ENCODE measurements around the gene DUSP9.

The DUSP9 gene, protein sequence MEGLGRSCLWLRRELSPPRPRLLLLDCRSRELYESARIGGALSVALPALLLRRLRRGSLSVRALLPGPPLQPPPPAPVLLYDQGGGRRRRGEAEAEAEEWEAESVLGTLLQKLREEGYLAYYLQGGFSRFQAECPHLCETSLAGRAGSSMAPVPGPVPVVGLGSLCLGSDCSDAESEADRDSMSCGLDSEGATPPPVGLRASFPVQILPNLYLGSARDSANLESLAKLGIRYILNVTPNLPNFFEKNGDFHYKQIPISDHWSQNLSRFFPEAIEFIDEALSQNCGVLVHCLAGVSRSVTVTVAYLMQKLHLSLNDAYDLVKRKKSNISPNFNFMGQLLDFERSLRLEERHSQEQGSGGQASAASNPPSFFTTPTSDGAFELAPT

DNA sequence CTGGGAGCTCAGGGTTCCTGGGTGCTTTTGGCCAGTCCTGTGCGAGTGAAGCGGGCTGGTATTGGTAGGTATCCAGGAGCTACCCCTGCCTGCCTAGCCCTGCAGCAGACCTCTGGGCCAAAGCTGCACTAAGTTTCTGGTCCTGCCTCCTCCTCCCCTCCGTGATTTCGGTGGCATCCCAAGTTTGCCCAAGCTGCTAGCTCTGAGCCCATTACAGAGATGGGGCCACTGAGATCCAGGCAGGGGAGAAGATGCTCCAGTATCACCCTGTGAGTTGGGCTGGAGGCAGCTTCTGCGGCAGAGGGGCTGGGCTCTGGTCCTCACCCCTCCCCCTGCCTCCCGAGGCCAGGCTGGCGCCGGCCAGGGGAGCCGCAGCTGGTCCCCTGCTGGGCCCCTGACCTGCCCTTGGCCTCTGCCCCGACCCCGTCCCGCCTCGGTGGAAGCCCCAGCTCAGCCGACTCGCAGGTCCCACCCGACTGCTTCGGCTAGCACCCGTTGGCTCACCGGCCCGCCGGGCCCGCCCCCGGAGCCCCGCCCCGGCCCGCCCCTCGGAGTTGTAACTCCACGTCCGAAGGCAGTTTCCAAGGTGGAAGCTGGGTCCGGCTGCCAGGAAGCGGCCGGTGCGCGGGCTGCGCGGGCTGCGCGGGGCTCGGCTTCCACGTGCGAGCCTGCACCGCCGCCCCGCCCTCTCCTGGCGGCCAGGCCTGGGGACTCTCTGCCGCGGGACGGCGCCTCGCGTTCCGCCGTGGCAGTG is at the start of gene DUSP9:
TSS of gene DUSP9 (plus strand) at position 584 of the 754 bp plus-strand sequence. CDS start 751 bp downstream, outside the sequence.
- no peak within 1 kb of the TSS for H3K4me3 ChIP-seq (ENCODE audit: low read depth in 1 of 2, low read length in 2 of 2)
- H3K4me1 ChIP-seq (ENCODE audit: control insufficient read depth in 1 of 2, insufficient read depth in 2 of 2, low read length in 2 of 2) = no peaks in the 10 kb centered on the region
- H3K27me3 ChIP-seq (ENCODE audit: control insufficient read depth in 1 of 2, insufficient read depth in 2 of 2, low read length in 2 of 2) = peaks cover 18 to 53% of the 10 kb centered on the region in 2 donors
- no peaks in the 10 kb centered on the region for H3K9me3 ChIP-seq (ENCODE audit: control insufficient read depth in 1 of 2, low read length in 2 of 2)
- no peak within 1 kb of the TSS for H3K27ac ChIP-seq (ENCODE audit: low read depth, low read length)
- H3K36me3 ChIP-seq (ENCODE audit: control insufficient read depth in 1 of 2, insufficient read depth in 2 of 2, low read length in 2 of 2) = no peaks in the 10 kb centered on the region
- no peak within 1 kb of the TSS for H3K9ac ChIP-seq (ENCODE audit: low read depth in 1 of 2, low read length in 2 of 2)

GRCh38 chrX:153598541-153599191 is 48.3 kb upstream of the DUSP9 start, which contains the start of gene CCNQ:
CCNQ (minus strand) TSS chrX:153599139; CDS start chrX:153599073, 66 bp downstream.
- H3K27me3 ChIP-seq (ENCODE audit: control insufficient read depth in 1 of 2, insufficient read depth in 2 of 2, low read length in 2 of 2) = no peaks in the 10 kb centered on the region
- H3K4me1 ChIP-seq (ENCODE audit: control insufficient read depth in 1 of 2, insufficient read depth in 2 of 2, low read length in 2 of 2) = peaks cover 11 to 14% of the 10 kb centered on the region in 2 donors
- H3K4me3 ChIP-seq (ENCODE audit: low read depth in 1 of 2, low read length in 2 of 2) = peak within 1 kb of the TSS; percentile 76 to 79
- peak within 1 kb of the TSS; percentile 63 for H3K9ac ChIP-seq (ENCODE audit: low read depth in 1 of 2, low read length in 2 of 2)
- no peak within 1 kb of the TSS for H3K27ac ChIP-seq (ENCODE audit: low read depth, low read length)
- H3K36me3 ChIP-seq (ENCODE audit: control insufficient read depth in 1 of 2, insufficient read depth in 2 of 2, low read length in 2 of 2) = peaks cover under 1 to 12% of the 10 kb centered on the region in 2 donors
- no peaks in the 10 kb centered on the region for H3K9me3 ChIP-seq (ENCODE audit: control insufficient read depth in 1 of 2, low read length in 2 of 2)

DNA sequence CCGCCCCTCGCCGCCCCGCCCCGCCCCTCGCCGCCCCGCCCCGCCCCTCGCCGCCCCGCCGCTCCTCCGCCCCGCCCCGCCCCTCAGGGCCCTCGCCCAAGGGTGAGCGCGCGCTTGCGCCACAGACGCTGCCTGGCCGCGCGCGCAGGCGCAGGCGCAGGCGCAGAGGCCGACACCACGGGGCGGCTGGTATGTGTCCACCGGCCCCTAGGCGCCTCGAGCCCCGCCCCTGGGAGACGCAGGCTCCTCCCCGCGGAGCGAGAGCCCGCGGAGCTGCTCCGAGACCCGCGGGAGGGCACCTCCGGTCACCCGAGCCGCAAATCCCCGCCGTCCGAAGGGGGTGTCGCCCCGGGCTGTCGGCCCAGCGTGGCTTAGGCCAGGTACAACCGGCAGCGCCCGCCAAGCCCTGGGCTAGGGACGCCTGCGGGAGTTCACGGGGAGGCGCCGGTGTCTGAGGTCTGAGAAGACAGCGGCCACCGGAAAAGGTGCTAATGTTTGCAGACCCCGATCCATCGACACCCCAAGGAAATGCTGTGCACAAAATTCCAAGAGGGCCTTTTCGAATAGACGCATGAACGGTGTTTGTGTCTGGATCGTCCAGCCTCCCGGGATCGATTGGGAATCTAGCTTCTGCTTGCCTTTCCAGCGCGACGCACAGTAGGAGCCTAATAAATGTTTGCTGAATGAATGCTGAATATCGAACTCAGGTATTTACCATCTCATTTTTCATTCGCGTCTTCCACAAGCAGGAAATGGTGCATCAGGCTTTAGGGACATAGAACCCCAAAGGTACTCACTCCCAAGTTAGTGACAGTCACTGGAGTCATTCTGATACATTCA is 47.6 kb upstream of the DUSP9 start:
- peak overlapping the region; percentile 76 to 79 for H3K4me3 ChIP-seq (ENCODE audit: low read depth in 1 of 2, low read length in 2 of 2)
- no peaks in the 10 kb centered on the region for H3K27me3 ChIP-seq (ENCODE audit: control insufficient read depth in 1 of 2, insufficient read depth in 2 of 2, low read length in 2 of 2)
- H3K4me1 ChIP-seq (ENCODE audit: control insufficient read depth in 1 of 2, insufficient read depth in 2 of 2, low read length in 2 of 2) = peaks cover 11 to 14% of the 10 kb centered on the region in 2 donors
- peak overlapping the region; percentile 63 for H3K9ac ChIP-seq (ENCODE audit: low read depth in 1 of 2, low read length in 2 of 2)
- H3K36me3 ChIP-seq (ENCODE audit: control insufficient read depth in 1 of 2, insufficient read depth in 2 of 2, low read length in 2 of 2) = peaks cover 0 to 5% of the 10 kb centered on the region in 2 donors
- no peaks in the 10 kb centered on the region for H3K9me3 ChIP-seq (ENCODE audit: control insufficient read depth in 1 of 2, low read length in 2 of 2)
- H3K27ac ChIP-seq (ENCODE audit: low read depth, low read length) = no peak overlapping the region

DNA sequence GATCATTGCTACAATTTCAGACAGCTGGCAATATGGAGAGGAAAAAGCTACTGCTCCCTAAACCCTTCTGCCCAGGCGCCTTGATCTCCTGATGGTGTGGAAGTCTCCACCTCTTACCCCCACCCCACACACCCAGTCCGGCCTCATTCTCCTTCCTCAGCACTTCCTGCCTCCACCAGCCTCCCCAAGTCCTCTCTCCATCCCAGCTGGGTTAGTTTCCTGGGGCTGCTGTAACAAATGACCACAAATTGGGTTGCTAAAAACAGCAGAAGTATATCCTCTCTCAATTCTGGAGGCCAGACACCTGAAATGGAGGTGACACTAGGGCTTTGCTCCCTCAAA is 47.0 kb upstream of the DUSP9 start:
- peak overlapping the region; percentile 63 for H3K9ac ChIP-seq (ENCODE audit: low read depth in 1 of 2, low read length in 2 of 2)
- no peaks in the 10 kb centered on the region for H3K9me3 ChIP-seq (ENCODE audit: control insufficient read depth in 1 of 2, low read length in 2 of 2)
- H3K4me3 ChIP-seq (ENCODE audit: low read depth in 1 of 2, low read length in 2 of 2) = peak overlapping the region; percentile 76 to 79
- peaks cover 0 to under 1% of the 10 kb centered on the region in 2 donors for H3K36me3 ChIP-seq (ENCODE audit: control insufficient read depth in 1 of 2, insufficient read depth in 2 of 2, low read length in 2 of 2)
- H3K4me1 ChIP-seq (ENCODE audit: control insufficient read depth in 1 of 2, insufficient read depth in 2 of 2, low read length in 2 of 2) = peaks cover 11 to 14% of the 10 kb centered on the region in 2 donors
- no peaks in the 10 kb centered on the region for H3K27me3 ChIP-seq (ENCODE audit: control insufficient read depth in 1 of 2, insufficient read depth in 2 of 2, low read length in 2 of 2)
- H3K27ac ChIP-seq (ENCODE audit: low read depth, low read length) = no peak overlapping the region

- Histone ChIP-seq H3K9ac (ENCODE audit: low read depth in 1 of 2, low read length in 2 of 2) (no peak overlapping the region), H3K4me3 (ENCODE audit: low read depth in 1 of 2, low read length in 2 of 2) (no peak overlapping the region), H3K36me3 (ENCODE audit: control insufficient read depth in 1 of 2, insufficient read depth in 2 of 2, low read length in 2 of 2) (no peaks in the 10 kb centered on the region)
Measured at GRCh38 chrX:153600921-153601320, 46.1 kb upstream of the DUSP9 start.

DNA sequence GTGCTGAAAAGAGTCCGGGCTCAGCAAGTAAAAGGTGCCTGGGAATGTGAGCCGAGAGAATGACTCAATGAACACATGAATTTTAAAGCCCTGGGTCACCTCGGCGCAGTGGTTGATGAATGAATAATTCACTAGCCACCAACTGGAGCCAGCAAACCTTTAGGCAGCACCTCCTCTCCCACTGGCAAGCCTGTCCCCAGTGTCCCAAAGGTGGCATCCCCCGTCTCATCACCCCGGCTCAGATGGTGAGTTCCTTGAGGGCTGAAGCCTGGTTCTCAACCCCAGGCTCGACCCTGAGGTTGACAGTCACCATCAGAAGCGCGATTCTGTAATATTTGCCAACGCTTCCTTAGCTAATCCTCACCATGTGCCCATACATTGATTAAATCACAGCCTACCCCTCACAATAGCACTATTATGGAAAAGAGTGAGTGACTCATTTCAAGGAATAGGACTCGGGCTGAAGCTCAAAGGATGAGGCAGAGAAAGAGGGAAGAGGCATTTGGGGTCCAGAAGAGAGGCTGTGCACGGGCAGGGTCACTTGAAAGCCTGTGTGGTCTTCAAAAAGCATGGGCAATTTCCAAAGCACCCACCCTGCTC is 45.4 kb upstream of the DUSP9 start:
- Histone ChIP-seq H3K4me3 (ENCODE audit: low read depth in 1 of 2, low read length in 2 of 2) (no peak overlapping the region), H3K9ac (ENCODE audit: low read depth in 1 of 2, low read length in 2 of 2) (no peak overlapping the region), H3K9me3 (ENCODE audit: control insufficient read depth in 1 of 2, low read length in 2 of 2) (no peaks in the 10 kb centered on the region), H3K4me1 (ENCODE audit: control insufficient read depth in 1 of 2, insufficient read depth in 2 of 2, low read length in 2 of 2) (peaks cover 11 to 14% of the 10 kb centered on the region in 2 donors), H3K27ac (ENCODE audit: low read depth, low read length) (no peak overlapping the region), H3K27me3 (ENCODE audit: control insufficient read depth in 1 of 2, insufficient read depth in 2 of 2, low read length in 2 of 2) (no peaks in the 10 kb centered on the region), H3K36me3 (ENCODE audit: control insufficient read depth in 1 of 2, insufficient read depth in 2 of 2, low read length in 2 of 2) (no peaks in the 10 kb centered on the region)

More at GRCh38 chrX:153600921-153601320, 46.1 kb upstream of the DUSP9 start:
- Histone ChIP-seq H3K27ac (ENCODE audit: low read depth, low read length) (no peak overlapping the region), H3K27me3 (ENCODE audit: control insufficient read depth in 1 of 2, insufficient read depth in 2 of 2, low read length in 2 of 2) (no peaks in the 10 kb centered on the region), H3K9me3 (ENCODE audit: control insufficient read depth in 1 of 2, low read length in 2 of 2) (no peaks in the 10 kb centered on the region), H3K4me1 (ENCODE audit: control insufficient read depth in 1 of 2, insufficient read depth in 2 of 2, low read length in 2 of 2) (peaks cover 11 to 14% of the 10 kb centered on the region in 2 donors)

DNA sequence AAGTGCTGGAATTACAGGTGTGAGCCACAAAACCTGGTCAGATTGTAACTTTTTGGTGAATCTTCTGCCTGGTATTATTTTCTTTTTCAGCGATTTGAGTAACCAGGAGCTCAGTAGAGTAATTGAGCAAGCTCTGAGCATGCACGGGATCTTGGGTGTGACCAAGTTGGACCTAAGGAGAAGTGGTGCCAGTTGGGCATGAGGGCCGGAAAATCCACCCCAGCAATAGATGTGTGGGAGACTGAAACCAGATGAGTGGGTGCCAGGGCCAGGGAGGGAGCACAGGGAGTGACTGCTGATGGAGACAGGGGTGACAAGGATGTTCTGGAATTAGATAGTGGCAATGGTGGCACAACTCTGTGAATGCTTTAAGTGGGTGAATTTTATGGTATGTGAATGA is 44.4 kb upstream of the DUSP9 start:
- peaks cover 11 to 14% of the 10 kb centered on the region in 2 donors for H3K4me1 ChIP-seq (ENCODE audit: control insufficient read depth in 1 of 2, insufficient read depth in 2 of 2, low read length in 2 of 2)
- H3K36me3 ChIP-seq (ENCODE audit: control insufficient read depth in 1 of 2, insufficient read depth in 2 of 2, low read length in 2 of 2) = no peaks in the 10 kb centered on the region
- H3K4me3 ChIP-seq (ENCODE audit: low read depth in 1 of 2, low read length in 2 of 2) = no peak overlapping the region
- no peaks in the 10 kb centered on the region for H3K9me3 ChIP-seq (ENCODE audit: control insufficient read depth in 1 of 2, low read length in 2 of 2)
- H3K27me3 ChIP-seq (ENCODE audit: control insufficient read depth in 1 of 2, insufficient read depth in 2 of 2, low read length in 2 of 2) = no peaks in the 10 kb centered on the region
- no peak overlapping the region for H3K27ac ChIP-seq (ENCODE audit: low read depth, low read length)
- H3K9ac ChIP-seq (ENCODE audit: low read depth in 1 of 2, low read length in 2 of 2) = no peak overlapping the region

DNA sequence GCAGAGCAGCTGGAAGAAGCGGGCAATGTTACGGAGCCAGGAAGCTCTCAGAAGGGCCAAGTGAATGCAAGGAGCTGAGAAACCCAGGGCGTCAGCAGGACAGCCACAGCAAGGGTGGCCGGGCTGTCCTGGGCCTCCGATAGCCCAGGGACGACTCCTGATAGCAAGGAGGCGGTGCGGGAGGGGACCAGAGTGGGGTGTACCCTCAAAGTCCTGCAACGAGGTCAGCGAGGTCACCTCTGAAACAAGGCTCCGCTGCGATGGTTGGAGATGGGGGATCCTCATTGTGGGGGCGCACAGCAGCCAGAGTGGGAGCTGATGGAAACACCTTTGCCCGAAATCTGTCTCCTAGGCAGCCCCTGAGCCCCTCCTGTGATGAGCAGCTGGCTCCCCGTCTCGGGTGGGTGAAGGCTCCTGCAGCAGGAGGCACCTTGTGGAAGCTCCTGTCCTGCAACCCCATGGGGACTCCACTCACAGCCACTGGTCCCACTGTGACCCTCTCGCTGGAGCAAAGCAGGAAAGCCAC is 43.8 kb upstream of the DUSP9 start:
- Histone ChIP-seq H3K27ac (ENCODE audit: low read depth, low read length) (no peak overlapping the region), H3K4me3 (ENCODE audit: low read depth in 1 of 2, low read length in 2 of 2) (no peak overlapping the region), H3K9me3 (ENCODE audit: control insufficient read depth in 1 of 2, low read length in 2 of 2) (no peaks in the 10 kb centered on the region), H3K4me1 (ENCODE audit: control insufficient read depth in 1 of 2, insufficient read depth in 2 of 2, low read length in 2 of 2) (peaks cover 11% of the 10 kb centered on the region in 2 donors), H3K9ac (ENCODE audit: low read depth in 1 of 2, low read length in 2 of 2) (no peak overlapping the region), H3K27me3 (ENCODE audit: control insufficient read depth in 1 of 2, insufficient read depth in 2 of 2, low read length in 2 of 2) (no peaks in the 10 kb centered on the region), H3K36me3 (ENCODE audit: control insufficient read depth in 1 of 2, insufficient read depth in 2 of 2, low read length in 2 of 2) (no peaks in the 10 kb centered on the region)
